HEK293T (cell line): ENCODE measurements around the gene JAK1.

Source experiments
- BHLHE40 ChIP-seq: fragments of 450-650 bp; IDR thresholded peaks from 2 replicates; pipeline ENCODE4 v1.6.1; 2016; ENCODE audit warnings: mild to moderate bottlenecking, moderate library complexity, borderline replicate concordance
- CTBP1 ChIP-seq: fragments of 450-650 bp; IDR thresholded peaks from 2 replicates; pipeline ENCODE4 v1.6.1; 2016; ENCODE audit warnings: borderline replicate concordance
- FOXA1 ChIP-seq: fragments of 450-650 bp; IDR thresholded peaks from 2 replicates; pipeline ENCODE4 v1.6.1; 2016; ENCODE audit warnings: mild to moderate bottlenecking
- FOXM1 ChIP-seq: fragments of 450-650 bp; IDR thresholded peaks from 2 replicates; pipeline ENCODE4 v1.6.1; 2017; ENCODE audit warnings: mild to moderate bottlenecking, borderline replicate concordance
- L3MBTL2 ChIP-seq: fragments of 450-650 bp; conservative IDR thresholded peaks from 2 replicates; pipeline ENCODE4 v1.6.1; 2016; ENCODE audit warnings: mild to moderate bottlenecking
- NFRKB ChIP-seq: fragments of 450-650 bp; IDR thresholded peaks from 2 replicates; pipeline ENCODE4 v1.6.1; 2016; ENCODE audit warnings: mild to moderate bottlenecking, moderate library complexity
- SP1 ChIP-seq: fragments of 450-650 bp; IDR thresholded peaks from 2 replicates; pipeline ENCODE4 v1.6.1; 2017
- SUZ12 ChIP-seq: fragments of 450-650 bp; IDR thresholded peaks from 2 replicates; pipeline ENCODE4 v1.6.1; 2016; ENCODE audit warnings: mild to moderate bottlenecking
- TARDBP ChIP-seq: fragments of 450-650 bp; IDR thresholded peaks from 2 replicates; pipeline ENCODE4 v1.6.1; 2016
- ZNF384 ChIP-seq: fragments of 450-650 bp; IDR thresholded peaks from 2 replicates; pipeline ENCODE4 v1.6.1; 2016
- TF ChIP-seq, protein P1 (sequence below): fragments of 450-650 bp; IDR thresholded peaks from 2 replicates; pipeline ENCODE4 v1.6.1; 2016

DNA sequence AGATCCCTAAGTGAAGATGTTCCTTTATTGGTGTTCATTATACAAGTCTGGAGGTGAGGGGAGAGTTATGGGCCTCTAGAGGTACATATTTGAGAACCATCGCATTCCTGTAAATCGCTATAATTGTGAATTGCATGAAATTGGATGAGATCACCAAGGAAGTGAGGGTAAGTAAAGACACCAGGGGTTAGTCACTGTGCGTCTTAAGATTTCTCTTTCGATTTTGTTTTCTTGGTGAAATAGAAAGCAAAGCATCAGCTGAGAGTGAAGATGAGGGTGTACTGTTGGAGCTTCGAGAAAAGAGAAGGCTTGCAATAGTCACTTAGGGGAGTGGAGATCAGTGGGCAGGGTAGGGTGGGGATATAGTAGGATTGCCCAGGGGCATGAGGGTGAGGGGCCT is 139.4 kb downstream of the JAK1 start:
- TF ChIP-seq NFRKB: no peak
- TF ChIP-seq CTBP1: no peak
- no peak for TF ChIP-seq SP1
- no peak for TF ChIP-seq FOXA1
- no peak for TF ChIP-seq L3MBTL2
- no peak for TF ChIP-seq ZNF384
- TF ChIP-seq BHLHE40: no peak
- TF ChIP-seq, protein P1, sequence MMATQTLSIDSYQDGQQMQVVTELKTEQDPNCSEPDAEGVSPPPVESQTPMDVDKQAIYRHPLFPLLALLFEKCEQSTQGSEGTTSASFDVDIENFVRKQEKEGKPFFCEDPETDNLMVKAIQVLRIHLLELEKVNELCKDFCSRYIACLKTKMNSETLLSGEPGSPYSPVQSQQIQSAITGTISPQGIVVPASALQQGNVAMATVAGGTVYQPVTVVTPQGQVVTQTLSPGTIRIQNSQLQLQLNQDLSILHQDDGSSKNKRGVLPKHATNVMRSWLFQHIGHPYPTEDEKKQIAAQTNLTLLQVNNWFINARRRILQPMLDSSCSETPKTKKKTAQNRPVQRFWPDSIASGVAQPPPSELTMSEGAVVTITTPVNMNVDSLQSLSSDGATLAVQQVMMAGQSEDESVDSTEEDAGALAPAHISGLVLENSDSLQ: no peak
- TF ChIP-seq TARDBP: no peak
- no peak for TF ChIP-seq FOXM1
- no peak for TF ChIP-seq SUZ12
